22Rv1 (cell line): Measurements from ENCODE around the gene OSCP1.

Experiments used
- CTCF ChIP-seq: fragments of 450-650 bp; IDR thresholded peaks from 2 replicates; pipeline ENCODE4 v1.5.1; 2017; ENCODE audit warnings: mild to moderate bottlenecking
- ZFX ChIP-seq: fragments of 450-650 bp; IDR thresholded peaks from 2 replicates; pipeline ENCODE4 v1.6.1; 2017; ENCODE audit warnings: antibody characterized with exemption, borderline replicate concordance

GRCh38 chr1:36440044-36440443, 10.2 kb downstream of the OSCP1 start:
- TF ChIP-seq CTCF, result no peak
- TF ChIP-seq ZFX, result no peak
